Measurements from ENCODE around the gene VPS45. TPM values are rescaled to one million over a fixed set of nuclear protein-coding genes. Genes with fewer than 3 reads are reported as not detected.

The VPS45 gene
- polyA plus RNA-seq, 1 donor (not counting 4 experiments of a cell fraction or from before 2014, with no cell fraction given), result 40.0 TPM

GRCh38 chr1:150083907-150084306 is 16.3 kb downstream of the VPS45 start:
- dilution Hi-C loops (cut with MboI; ENCODE audit: extremely low pct_ligation_motif_present, low sequenced_read_pairs), result no loop called here
- Histone ChIP-seq H3K9ac (ENCODE audit: control insufficient read depth, extremely low read depth, insufficient read depth, low read length) (no peak overlapping the region), H3K4me2 (ENCODE audit: control insufficient read depth, extremely low read depth, insufficient read depth, low read depth, low read length) (no peak overlapping the region), H3K79me2 (ENCODE audit: control insufficient read depth, insufficient read depth, low read length) (no peaks in the 10 kb centered on the region), H3K4me1 (ENCODE audit: control insufficient read depth, extremely low read depth, insufficient read depth, low read length) (no peaks in the 10 kb centered on the region), H3K27me3 (ENCODE audit: control insufficient read depth, extremely low read depth, insufficient read depth, low read length) (no peaks in the 10 kb centered on the region), H3K27ac (ENCODE audit: control insufficient read depth, insufficient read depth, low read length) (no peak overlapping the region), H3K4me3 (ENCODE audit: control insufficient read depth in 2 of 3, extremely low read depth in 1 of 3, insufficient read depth in 2 of 3, low read depth in 1 of 3, low read length in 3 of 3) (no peak overlapping the region), H3K9me1 (ENCODE audit: control insufficient read depth, extremely low read depth, insufficient read depth, low read length) (no peaks in the 10 kb centered on the region), H3K9me3 (ENCODE audit: control insufficient read depth, low read depth, low read length) (no peaks in the 10 kb centered on the region), H3K36me3 (ENCODE audit: control insufficient read depth in 2 of 2, extremely low read depth in 1 of 2, insufficient read depth in 2 of 2, low read length in 2 of 2) (peaks cover 3 to 7% of the 10 kb centered on the region in 2 experiments), H4K20me1 (ENCODE audit: control insufficient read depth, extremely low read depth, insufficient read depth, low read length) (no peaks in the 10 kb centered on the region), H2AFZ (ENCODE audit: control insufficient read depth, low read length) (no peak overlapping the region)
- DNase-seq (ENCODE audit: low read depth, low spot score) (no peak), FAIRE-seq (no peak)
- TF ChIP-seq CTCF (optimal IDR thresholded peaks at IDR 0.05 in 1 of 3, IDR thresholded peaks at IDR 0.05 in 1 of 3, conservative IDR thresholded peaks at IDR 0.05 in 1 of 3; ENCODE audit: extremely low read depth in 1 of 3, insufficient read depth in 2 of 3, low read length in 3 of 3) (no peak), EZH2 (IDR thresholded peaks at IDR 0.05; ENCODE audit: low read length) (no peak)

GRCh38 chr1:150085406-150085805 is 17.8 kb downstream of the VPS45 start:
- no peaks in the 10 kb centered on the region for H3K4me1 ChIP-seq (ENCODE audit: control insufficient read depth, extremely low read depth, insufficient read depth, low read length)
- no peak overlapping the region for H3K27ac ChIP-seq (ENCODE audit: control insufficient read depth, insufficient read depth, low read length)
- no peak overlapping the region for H2AFZ ChIP-seq (ENCODE audit: control insufficient read depth, low read length)
- H3K9ac ChIP-seq (ENCODE audit: control insufficient read depth, extremely low read depth, insufficient read depth, low read length), result no peak overlapping the region
- no peak overlapping the region for H3K4me2 ChIP-seq (ENCODE audit: control insufficient read depth, extremely low read depth, insufficient read depth, low read depth, low read length)
- dilution Hi-C loops (cut with MboI; ENCODE audit: extremely low pct_ligation_motif_present, low sequenced_read_pairs), result no loop called here
- FAIRE-seq, result no peak
- TF ChIP-seq EZH2 (IDR thresholded peaks at IDR 0.05; ENCODE audit: low read length) (no peak), CTCF (optimal IDR thresholded peaks at IDR 0.05 in 1 of 3, IDR thresholded peaks at IDR 0.05 in 1 of 3, conservative IDR thresholded peaks at IDR 0.05 in 1 of 3; ENCODE audit: extremely low read depth in 1 of 3, insufficient read depth in 2 of 3, low read length in 3 of 3) (no peak)
- peaks cover 3 to 4% of the 10 kb centered on the region in 2 experiments for H3K36me3 ChIP-seq (ENCODE audit: control insufficient read depth in 2 of 2, extremely low read depth in 1 of 2, insufficient read depth in 2 of 2, low read length in 2 of 2)
- no peaks in the 10 kb centered on the region for H3K27me3 ChIP-seq (ENCODE audit: control insufficient read depth, extremely low read depth, insufficient read depth, low read length)
- DNase-seq (ENCODE audit: low read depth, low spot score), result no peak
- no peaks in the 10 kb centered on the region for H3K9me3 ChIP-seq (ENCODE audit: control insufficient read depth, low read depth, low read length)
- H3K9me1 ChIP-seq (ENCODE audit: control insufficient read depth, extremely low read depth, insufficient read depth, low read length), result no peaks in the 10 kb centered on the region
- no peaks in the 10 kb centered on the region for H4K20me1 ChIP-seq (ENCODE audit: control insufficient read depth, extremely low read depth, insufficient read depth, low read length)
- H3K79me2 ChIP-seq (ENCODE audit: control insufficient read depth, insufficient read depth, low read length), result no peaks in the 10 kb centered on the region
- H3K4me3 ChIP-seq (ENCODE audit: control insufficient read depth in 2 of 3, extremely low read depth in 1 of 3, insufficient read depth in 2 of 3, low read depth in 1 of 3, low read length in 3 of 3), result no peak overlapping the region
